SK-N-DZ (cell line): ENCODE measurements around the gene JAK1.

ENCODE experiments used
- DNase-seq: peaks from one replicate; pipeline ENCODE4 v3.0.0-alpha.2; 2015; ENCODE audit warnings: low spot score

Gene JAK1

DNA sequence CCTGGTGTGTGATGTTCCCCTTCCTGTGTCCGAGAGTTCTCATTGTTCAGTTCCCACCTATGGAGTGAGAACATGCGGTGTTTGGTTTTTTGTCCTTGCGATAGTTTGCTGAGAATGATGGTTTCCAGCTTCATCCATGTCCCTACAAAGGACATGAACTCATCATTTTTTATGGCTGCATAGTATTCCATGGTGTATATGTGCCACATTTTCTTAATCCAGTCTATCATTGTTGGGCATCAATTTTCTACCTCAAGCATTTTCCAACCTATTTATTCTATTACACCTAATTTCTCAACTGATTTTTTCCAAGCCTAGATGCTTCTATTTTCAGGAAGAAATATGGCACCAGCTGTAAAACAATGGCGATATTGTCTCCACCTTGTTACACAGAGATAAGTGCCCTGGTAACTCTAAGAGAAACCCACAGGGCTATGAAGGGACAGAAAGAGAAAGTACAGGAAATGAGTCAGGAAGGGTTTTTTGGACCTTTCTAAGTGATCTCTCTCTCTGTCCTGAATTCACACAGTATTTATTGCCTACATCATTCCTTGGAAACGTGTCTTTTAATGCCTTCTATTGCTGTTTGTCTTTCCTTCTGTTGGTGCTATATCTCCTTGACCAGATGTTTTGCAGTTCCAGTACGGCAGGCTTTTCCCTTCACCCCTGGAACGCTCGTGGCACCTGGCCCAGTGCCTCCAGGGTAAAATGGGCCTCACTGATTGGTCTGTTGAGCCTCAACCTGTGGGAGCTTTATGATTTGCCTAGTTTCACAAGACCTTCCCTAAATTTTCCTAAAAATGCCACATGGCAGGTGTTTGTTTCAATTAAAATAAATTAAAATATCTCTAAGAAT is 14.6 kb upstream of the JAK1 start:
- DNase-seq = no peak

DNA sequence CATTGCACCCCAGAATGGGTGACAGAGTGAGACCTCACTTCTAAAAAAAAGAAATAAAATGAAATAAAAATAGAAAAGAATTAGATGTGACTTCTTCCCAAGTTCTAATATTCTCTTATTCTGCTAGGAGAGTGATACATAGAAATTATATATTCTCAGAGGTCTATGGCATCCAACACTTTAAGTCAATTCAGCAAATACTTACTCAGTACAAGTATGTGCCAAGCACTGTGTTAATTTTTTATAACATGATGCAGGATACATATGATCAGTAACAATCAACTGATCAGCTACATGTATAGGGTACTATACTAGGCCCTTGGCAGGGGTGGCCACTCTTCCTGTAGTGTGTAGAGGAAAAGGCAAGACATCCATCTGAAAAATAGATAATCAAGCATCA is 13.0 kb upstream of the JAK1 start:
- DNase-seq = no peak

DNA sequence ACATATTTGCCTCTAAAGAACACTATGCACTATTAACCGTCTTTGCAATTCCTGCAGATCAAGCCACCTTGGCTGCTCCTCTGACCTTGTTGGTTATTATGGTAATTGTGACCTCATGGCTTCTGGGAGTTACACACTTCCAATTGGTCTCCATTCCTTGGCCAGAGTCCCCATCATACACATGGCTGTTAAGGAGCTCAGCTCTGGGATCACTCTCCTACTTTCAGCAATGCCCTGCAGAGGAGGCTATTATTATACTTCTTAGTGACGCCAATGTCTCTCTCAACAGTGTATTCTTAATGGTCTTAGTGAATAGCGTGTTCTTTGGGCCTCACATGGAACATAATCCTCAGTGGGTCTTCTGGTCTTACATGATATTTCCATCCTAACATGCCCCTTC is 10.0 kb upstream of the JAK1 start:
- DNase-seq = no peak

GRCh38 chr1:64975740-64976139 is 9.4 kb upstream of the JAK1 start:
- no peak for DNase-seq

GRCh38 chr1:64975127-64975526 is 8.8 kb upstream of the JAK1 start:
- no peak for DNase-seq

DNA sequence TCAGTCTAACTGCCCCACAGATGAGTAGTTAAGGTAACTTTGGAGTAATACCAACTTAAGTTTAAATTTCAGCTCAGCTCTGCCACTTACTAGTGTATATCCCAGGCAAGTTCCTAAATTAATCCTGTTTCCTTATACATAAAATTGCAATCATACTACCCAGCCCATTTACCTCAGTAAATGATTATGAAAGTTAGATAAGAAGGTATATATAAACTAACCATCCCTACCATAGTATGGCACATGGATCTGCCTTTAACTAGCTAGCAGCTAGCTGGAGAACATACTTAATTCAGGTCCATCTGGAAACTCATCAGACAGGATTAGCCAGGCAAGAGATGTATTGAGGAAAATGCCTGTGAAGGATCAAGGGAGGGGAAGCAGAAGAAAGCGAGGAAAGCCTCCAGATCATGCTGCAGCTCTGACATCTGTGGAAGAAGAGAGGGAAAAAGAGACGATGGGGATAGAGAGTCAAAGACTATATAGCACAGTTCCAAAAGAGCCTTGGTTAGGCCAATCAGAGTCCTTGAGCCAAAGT is 8.0 kb upstream of the JAK1 start:
- no peak for DNase-seq

GRCh38 chr1:64973061-64973647 is 6.8 kb upstream of the JAK1 start:
- no peak for DNase-seq

GRCh38 chr1:64969305-64970046 is 3.1 kb upstream of the JAK1 start:
- DNase-seq = no peak

DNA sequence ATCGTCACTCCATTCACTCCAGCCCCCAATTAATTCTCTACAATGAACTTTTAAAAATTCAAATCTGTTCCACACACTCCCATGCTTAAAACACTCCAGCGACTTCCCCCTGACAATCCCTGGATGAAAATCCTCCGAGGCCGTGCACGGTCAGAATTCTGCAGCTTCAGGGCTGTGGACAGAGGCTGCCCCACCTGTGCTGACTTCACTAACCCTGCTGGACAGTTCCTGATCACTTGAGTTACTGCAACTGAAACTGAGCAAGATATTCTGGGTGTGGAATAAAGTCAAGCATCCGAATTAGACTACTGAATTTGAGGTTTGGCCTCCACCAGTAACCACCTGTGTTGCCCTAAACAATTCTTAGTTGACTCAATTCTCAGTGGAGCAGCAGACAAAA is 1.0 kb upstream of the JAK1 start:
- no peak for DNase-seq

GRCh38 chr1:64965366-64966157 is 787 bp downstream of the JAK1 start:
- peak; percentile 36 for DNase-seq

DNA sequence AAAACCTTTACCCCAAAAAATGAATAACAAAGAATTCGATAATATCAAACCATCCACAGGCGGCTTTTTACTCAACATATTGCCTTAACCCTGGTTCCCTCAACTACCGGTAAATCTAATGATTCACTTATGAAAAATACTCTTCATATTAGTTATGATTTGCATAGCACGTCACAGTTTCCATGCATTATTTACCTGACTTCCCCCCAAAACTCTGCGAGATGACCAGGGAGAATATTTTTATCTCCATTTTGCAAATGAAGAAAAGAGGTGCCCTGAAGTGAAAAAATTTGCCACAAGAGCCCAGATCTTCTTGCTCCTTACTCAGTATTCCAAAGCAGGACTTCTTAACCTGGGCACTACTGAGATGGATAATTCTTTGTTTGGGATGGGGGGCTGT is 2.9 kb downstream of the JAK1 start:
- no peak for DNase-seq

- DNase-seq = no peak
These were observed 3.9 kb downstream of the JAK1 start for GRCh38 chr1:64962441-64962840.

GRCh38 chr1:64961923-64962322 is 4.4 kb downstream of the JAK1 start:
- DNase-seq = no peak

DNA sequence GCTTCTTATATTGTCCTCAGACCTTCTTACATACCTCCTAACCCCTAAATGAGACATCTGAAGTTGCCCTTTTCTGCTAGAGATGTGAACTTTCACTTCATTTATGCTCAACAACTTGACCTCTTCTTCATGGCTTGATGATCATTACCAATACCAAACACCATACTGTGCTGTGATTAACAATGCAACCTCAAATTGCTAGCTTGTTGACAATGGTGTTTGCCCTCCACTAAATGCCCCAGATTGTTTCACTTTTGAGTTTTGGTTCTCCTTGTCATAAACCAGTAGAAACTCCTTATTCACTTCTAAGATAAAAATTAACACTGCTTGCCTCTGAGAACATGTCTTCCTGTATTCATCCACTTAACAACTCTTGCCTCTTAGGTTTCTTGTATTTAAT is 5.6 kb downstream of the JAK1 start:
- no peak for DNase-seq

- DNase-seq = no peak
These were observed 6.4 kb downstream of the JAK1 start for GRCh38 chr1:64959986-64960385.

DNA sequence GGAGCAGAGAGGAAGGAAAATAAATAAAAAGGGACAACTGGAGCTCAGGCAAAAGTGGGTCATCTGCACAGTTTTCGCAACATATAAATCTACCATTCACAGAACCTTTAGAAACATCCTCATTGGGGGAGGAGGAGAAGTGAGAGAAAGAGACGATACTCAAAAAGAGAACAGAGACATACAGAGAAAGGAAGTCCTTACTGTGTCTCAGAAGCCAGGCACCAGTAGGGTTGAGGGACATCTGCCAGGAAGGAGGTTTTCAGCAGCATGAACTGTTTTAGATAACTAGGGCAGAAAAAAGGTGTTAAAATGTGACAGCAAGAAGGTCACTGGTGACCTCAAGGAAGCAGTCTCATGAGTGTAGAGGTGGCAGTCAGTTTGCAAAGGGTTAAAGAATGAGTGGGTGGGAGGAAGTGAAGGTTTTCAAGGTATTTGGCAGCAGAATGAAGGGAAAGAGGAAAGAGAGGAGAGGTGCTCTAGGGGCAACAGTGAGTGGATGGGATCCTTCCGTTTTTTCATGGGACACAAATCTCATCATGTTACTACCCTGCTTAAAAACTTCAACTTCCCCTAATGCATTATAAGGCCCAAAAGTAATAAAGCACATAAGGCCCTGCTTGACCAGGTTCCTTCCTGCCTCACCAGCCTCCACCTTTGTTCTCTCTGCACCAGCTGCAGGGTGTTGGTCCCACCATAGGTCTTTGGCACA is 9.5 kb downstream of the JAK1 start:
- no peak for DNase-seq

DNA sequence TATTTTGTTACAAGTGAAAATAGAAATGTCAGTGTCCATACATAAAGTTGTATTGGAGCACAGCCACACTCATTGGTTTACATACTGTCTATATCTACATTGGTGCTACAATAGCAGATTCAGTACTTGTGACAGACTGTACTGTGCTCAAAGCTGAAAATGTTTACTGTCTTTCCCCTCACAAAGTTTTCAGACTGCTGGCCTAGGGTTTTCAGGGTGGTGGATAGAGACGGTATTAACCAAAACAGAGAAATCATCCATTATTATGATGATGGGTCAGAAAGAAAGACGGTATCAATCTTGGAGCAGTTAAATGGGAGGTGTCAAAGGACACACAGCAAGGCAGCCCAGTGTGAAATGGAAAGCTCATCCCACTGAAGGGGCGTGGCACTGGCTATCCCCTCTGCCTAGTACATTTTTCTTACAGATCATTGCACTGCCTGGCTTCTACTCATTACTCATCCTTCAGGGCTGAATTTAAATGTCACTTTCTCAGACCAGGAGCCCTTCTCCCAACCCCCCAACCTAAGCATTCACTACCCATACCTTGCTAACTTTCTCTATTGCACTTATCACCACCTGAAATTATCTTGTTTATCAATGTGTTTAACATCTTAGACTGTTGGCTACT is 10.2 kb downstream of the JAK1 start:
- DNase-seq = no peak

GRCh38 chr1:64955097-64956009 is 11.0 kb downstream of the JAK1 start:
- no peak for DNase-seq

GRCh38 chr1:64953241-64953640 is 13.1 kb downstream of the JAK1 start:
- no peak for DNase-seq
